ENCODE data around the gene JUND.

The JUND gene

GRCh38 chr19:18253130-18253529, 28.3 kb downstream of the JUND start:
- DNase-seq (ENCODE audit: insufficient read length, low spot score) = no peak
- FAIRE-seq = no peak

- no peak for DNase-seq (ENCODE audit: insufficient read length, low spot score)
- FAIRE-seq = no peak
Observed at GRCh38 chr19:18252370-18252717, 29.1 kb downstream of the JUND start.

GRCh38 chr19:18251587-18252369, 29.6 kb downstream of the JUND start:
- peak; percentile 71 for FAIRE-seq
- peak; percentile 79 for DNase-seq (ENCODE audit: insufficient read length, low spot score)

DNA sequence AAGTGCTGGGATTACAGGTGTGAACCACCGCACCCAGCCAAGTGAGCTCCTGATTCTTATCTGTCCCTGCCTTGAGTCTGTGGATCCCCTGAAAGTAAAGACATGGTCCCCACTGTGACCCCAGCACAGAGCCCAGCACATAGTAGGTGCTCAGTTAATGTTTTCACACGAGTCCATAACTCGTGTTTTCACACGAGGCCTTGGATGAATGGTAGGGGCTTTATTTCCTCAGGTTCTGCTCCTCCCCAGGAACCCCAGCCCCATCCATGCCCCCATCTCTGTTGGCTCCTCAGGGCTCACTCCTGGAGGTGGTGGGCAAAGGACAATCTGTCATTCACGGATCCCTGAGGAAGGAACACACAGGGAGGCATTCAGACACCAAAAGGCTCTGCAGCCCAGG, 31.6 kb downstream of the JUND start:
- DNase-seq (ENCODE audit: insufficient read length, low spot score) (no peak), FAIRE-seq (no peak)

DNA sequence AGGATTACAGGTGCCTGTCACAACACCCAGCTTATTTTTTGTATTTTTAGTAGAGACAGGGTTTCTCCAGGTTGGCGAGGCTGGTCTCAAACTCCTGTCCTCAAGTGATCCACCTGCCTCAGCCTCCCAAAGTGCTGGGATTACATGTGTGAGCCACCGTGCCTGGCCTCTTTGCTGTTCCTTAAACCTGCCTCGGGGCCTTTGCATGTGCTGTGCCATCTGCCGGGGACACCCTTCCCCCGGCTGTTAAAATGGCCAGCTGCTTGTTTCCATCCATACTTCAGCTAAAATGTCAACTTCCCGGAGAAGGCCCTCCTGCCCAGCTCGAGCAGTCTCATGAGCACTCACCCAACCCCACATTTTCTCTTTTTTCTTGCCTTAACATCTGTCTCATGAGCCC, 36.1 kb downstream of the JUND start:
- no peak for FAIRE-seq
- no peak for DNase-seq (ENCODE audit: insufficient read length, low spot score)

- FAIRE-seq = no peak
- no peak for DNase-seq (ENCODE audit: insufficient read length, low spot score)
Observed at GRCh38 chr19:18239303-18239702, 42.1 kb downstream of the JUND start.

DNA sequence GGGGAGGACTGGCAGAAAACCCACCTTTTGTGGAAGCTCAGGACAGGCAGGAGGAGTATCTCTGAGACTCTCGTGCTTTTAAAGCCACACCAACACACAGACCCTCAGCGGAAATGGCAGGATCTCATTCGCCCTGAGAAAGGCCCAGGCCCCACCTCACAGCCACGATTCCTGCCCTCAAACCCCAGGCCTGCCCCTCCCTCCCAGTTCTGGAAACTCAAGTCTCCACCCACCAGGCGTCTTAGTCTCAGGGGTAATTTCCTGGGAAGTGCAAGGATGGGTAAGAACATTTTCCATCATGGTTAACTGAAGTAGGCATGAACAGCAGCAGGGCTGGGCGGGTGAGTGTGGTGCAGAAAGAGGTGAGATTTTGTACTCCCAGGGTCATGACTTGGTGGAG, 47.2 kb downstream of the JUND start:
- FAIRE-seq (no peak), DNase-seq (ENCODE audit: insufficient read length, low spot score) (no peak)

DNA sequence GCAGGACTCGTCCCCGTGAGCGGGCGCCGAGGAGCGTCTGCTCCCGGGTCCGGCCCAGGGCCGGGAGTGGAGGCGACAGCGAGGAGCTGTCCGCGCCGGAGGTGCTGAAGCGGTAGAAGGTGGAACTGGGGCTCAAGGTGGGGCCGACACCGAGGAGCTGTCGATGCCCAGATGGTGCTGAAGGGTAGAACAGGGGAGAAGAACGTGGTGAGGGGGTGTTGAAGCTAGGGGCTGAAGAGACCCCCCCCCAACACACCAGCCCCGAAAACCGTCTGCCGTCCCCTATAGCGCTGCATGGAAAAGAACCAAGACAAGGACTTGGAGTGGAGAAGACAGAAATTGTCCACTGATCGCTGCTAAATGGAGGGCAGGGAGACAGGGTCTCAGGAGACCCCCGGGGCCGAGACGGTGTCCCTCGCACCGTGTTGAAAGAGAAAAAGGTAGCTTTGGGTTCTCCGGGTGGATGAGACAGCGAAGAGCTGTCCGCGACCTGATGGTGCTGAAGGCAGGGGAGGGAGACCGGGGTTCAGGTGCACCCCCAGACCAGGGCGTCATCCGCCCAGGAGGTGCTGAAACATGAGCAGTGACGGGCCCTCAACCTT, 48.1 kb downstream of the JUND start:
- FAIRE-seq (peak; percentile 20), DNase-seq (ENCODE audit: insufficient read length, low spot score) (peak; percentile 75)

- DNase-seq (ENCODE audit: insufficient read length, low spot score) = no peak
Observed at GRCh38 chr19:18232540-18233223, 48.7 kb downstream of the JUND start.

DNA sequence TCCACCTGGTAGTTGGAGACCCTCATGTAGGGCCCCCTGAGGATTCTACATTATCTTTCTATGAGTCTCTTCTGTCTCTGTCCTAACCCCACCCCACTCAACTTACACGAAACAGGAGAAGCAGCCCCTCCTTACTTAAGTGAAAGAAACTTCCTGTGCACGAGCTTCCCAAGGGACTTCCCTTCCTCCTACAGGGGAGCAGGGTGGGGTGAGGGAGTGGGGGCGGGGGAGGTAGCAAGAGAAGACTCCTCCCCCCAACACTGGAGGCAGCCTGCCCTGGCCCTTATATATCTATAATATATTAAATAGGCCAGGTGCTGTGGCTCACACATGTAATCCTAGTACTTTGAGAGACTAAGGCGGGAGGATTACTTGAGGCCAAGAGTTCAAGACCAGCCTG, 49.6 kb downstream of the JUND start:
- DNase-seq (ENCODE audit: insufficient read length, low spot score) (no peak), FAIRE-seq (no peak)

More at GRCh38 chr19:18232540-18233223, 48.7 kb downstream of the JUND start:
- peak; percentile 26 for FAIRE-seq

- DNase-seq (ENCODE audit: insufficient read length, low spot score) (no peak), FAIRE-seq (peak; percentile 40)
Observed at GRCh38 chr19:18230941-18231734, 50.3 kb downstream of the JUND start.

DNA sequence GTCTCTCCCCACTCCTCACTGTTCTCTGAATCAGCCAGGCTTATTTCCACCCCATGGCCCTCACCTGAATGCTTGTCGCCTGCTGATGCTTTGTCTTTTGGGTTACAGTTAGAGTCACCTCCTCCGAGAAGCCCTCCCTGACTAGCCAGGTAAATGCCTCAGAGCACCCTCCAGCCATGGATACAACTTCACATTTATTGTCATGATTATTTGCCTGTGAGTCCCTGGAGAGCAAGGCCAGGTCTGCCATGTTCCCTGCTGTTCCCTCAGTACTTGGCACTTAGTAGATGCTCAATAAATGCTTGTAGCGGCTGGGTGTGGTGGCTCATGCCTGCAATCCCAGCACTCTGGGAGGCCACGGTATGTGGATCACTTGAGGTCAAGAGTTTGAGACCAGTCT, 51.5 kb downstream of the JUND start:
- DNase-seq (ENCODE audit: insufficient read length, low spot score) = no peak
- no peak for FAIRE-seq

Data from HTR-8/SVneo (cell line).